Activated naive CD8-positive, alpha-beta T cell treated with anti-CD3 and anti-CD28 coated beads, Interleukin-2, amount 50 U/mL, for 16 hours (primary cell): ENCODE measurements around the gene UGT1A7.
"Not testable (repeated sequence)": the region's sequence is repeated elsewhere in the genome, so short reads cannot be mapped to it uniquely, and the experiment has no call there.

Experiments
- DNase-seq: peaks from one replicate; pipeline ENCODE4 v3.0.0-alpha.2; 2020; ENCODE audit warnings: low read depth, low spot score

UGT1A7 gene

GRCh38 chr2:233680361-233681045 is 1.2 kb upstream of the UGT1A7 start:
- no peak for DNase-seq

GRCh38 chr2:233684640-233685039 is 2.9 kb downstream of the UGT1A7 start:
- DNase-seq, result no peak

GRCh38 chr2:233686928-233687327 is 5.2 kb downstream of the UGT1A7 start:
- DNase-seq, result no peak

- no peak for DNase-seq
Measured at GRCh38 chr2:233688341-233688740, 6.6 kb downstream of the UGT1A7 start.

GRCh38 chr2:233689031-233689430 is 7.3 kb downstream of the UGT1A7 start:
- no peak for DNase-seq

- DNase-seq, result no peak
Measured at GRCh38 chr2:233689501-233689900, 7.8 kb downstream of the UGT1A7 start.

GRCh38 chr2:233690444-233690843 is 8.7 kb downstream of the UGT1A7 start:
- no peak for DNase-seq

GRCh38 chr2:233691443-233692433 is 10.0 kb downstream of the UGT1A7 start:
- no peak for DNase-seq

GRCh38 chr2:233692648-233693047 is 10.9 kb downstream of the UGT1A7 start, which contains the start of gene UGT1A6:
Gene UGT1A6, plus strand, starts transcription at chr2:233692890. Its CDS starts 115 bp downstream, at chr2:233693005.
- no peak for DNase-seq

GRCh38 chr2:233693963-233694362 is 12.3 kb downstream of the UGT1A7 start:
- DNase-seq, result no peak

- no peak for DNase-seq
Measured at GRCh38 chr2:233698740-233699139, 17.0 kb downstream of the UGT1A7 start.

- DNase-seq, result no peak
Measured at GRCh38 chr2:233699424-233700027, 17.8 kb downstream of the UGT1A7 start.

- DNase-seq, result no peak
Measured at GRCh38 chr2:233700028-233700635, 18.4 kb downstream of the UGT1A7 start.

GRCh38 chr2:233700842-233701241 is 19.1 kb downstream of the UGT1A7 start:
- not testable (repeated sequence) for DNase-seq

GRCh38 chr2:233702238-233702637 is 20.5 kb downstream of the UGT1A7 start:
- DNase-seq, result no peak

- DNase-seq, result no peak
Measured at GRCh38 chr2:233705911-233706506, 24.3 kb downstream of the UGT1A7 start.

GRCh38 chr2:233706720-233707119 is 25.0 kb downstream of the UGT1A7 start:
- DNase-seq, result no peak

GRCh38 chr2:233707940-233708644 is 26.4 kb downstream of the UGT1A7 start:
- DNase-seq, result no peak

- no peak for DNase-seq
Measured at GRCh38 chr2:233708942-233709341, 27.2 kb downstream of the UGT1A7 start.

- peak; percentile 40 for DNase-seq
Measured at GRCh38 chr2:233711312-233712008, 29.8 kb downstream of the UGT1A7 start.
